NCI-H446 (cell line): ENCODE measurements around the gene SGK1.

Source experiments
- DNase-seq, 2 experiments: peaks; one replicate each; lab custom pipeline; 2025; lab: John Stamatoyannopoulos, UW

SGK1 gene

GRCh38 chr6:134169871-134170486 is 147.9 kb downstream of the SGK1 start:
- DNase-seq: no peak

DNA sequence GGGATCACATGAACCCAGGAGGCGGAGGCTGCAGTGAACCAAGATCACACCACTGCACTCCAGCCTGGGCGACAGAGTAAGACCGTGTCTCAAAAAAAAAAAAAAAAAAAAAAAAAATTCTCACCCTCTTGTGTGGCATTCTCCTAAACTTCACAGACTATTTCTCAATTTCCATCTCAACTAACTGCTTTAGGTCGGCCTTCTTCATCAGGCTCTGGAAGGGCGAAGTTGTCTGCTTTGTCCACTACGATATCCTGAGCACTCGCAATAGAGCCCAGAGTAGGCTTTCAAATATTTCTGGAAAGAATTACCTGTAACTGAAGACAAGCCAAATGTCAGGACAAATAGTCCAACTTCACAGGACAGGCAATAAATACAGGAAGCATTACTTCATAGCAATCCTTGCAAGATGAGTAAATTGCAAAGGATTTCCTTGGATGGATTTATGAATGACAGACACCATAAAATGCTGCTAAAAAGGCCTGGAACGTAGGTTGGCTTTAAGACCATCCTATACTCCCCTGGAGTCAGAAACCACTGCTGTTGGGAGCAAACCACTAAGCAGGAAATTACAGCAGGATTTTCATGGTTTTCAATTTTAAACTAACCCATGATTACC is 149.2 kb downstream of the SGK1 start:
- DNase-seq: no peak

GRCh38 chr6:134166511-134167261 is 151.2 kb downstream of the SGK1 start:
- no peak for DNase-seq

DNA sequence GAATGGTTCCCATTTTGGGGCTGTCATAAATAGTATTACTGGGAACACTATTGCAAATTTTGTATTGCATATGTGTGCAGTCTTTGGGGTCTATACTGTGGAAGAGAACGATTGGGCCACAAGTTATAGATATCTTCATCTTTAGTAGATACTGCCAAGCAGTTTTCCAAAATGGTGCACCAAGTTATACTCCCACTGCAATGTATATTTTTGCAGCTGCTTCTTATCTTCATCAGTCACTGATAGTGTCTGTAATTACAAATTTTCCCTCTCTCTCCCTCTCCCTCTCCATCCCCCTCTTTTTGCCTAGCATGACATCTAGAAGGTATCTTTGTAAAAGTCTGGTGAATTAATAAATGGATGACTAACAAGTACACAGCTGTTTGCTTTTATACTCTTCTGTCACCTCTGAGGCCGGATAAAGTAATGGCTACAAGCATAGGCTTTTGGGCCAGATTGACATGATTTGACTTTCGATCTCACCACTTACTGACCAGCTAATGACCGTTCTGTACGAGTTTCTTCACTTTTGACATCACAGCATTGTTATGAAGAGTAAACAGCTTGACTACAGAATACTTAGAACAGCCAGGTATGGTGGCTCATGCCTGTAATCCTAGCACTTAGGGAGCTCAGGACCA is 152.2 kb downstream of the SGK1 start:
- DNase-seq: no peak

DNA sequence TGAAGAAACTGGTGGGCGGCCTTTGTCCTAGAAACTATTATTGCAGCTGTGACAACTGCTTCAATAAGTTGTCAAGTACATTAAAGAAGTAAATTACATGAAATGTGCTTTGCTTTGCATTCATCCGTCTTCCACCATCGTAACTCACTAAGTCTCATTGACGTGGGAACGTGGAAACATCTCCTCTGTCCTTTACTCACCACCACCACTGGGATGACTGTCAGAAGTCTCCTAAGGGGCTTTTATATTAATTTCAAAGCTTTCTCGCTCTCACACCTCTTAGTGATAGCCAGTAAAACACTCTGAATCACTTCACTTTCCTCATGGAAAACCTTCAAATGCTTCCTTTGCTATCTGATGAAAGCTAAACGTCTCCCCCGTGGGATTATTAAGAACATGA is 153.6 kb downstream of the SGK1 start:
- DNase-seq: no peak

DNA sequence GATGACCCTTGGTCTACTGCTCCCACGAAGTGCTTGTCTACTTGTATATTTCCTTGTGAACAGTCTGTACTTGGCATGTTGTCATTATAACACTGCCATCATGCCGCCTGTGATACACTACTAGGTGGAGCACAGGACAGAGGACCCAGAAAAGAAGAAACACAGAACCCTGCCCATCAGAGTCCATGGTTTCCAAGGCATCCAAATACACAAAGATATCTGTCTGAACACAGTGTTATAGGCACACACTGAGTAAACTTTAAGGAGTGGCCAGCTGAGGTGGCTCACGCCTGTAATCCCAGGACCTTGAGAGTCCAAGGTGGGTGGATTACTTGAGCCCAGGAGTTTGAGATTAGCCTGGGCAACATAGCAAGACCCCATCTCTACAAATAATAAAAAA is 155.0 kb downstream of the SGK1 start:
- DNase-seq: no peak

- DNase-seq: no peak
Measured at GRCh38 chr6:134161041-134161440, 156.9 kb downstream of the SGK1 start.

- no peak for DNase-seq
Measured at GRCh38 chr6:134152767-134153485, 165.0 kb downstream of the SGK1 start.

DNA sequence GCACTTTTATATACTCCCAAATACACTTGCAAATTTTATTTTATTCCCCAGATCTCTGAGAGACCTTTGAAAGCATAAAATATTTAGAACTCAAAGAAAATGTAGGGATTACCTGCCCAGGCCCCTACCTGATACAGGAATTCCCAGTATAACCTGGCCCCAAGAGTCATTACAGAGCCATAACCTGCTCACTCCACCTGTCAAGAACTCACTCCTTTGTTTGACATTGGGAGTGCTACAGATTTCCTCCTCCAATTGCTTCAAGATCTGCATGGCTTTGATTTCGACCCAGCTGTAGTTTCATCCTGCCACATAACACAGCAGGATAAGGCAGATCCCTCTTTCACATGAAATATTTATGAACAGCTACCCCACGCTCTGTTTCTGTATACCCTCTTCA is 169.3 kb downstream of the SGK1 start:
- DNase-seq: no peak

DNA sequence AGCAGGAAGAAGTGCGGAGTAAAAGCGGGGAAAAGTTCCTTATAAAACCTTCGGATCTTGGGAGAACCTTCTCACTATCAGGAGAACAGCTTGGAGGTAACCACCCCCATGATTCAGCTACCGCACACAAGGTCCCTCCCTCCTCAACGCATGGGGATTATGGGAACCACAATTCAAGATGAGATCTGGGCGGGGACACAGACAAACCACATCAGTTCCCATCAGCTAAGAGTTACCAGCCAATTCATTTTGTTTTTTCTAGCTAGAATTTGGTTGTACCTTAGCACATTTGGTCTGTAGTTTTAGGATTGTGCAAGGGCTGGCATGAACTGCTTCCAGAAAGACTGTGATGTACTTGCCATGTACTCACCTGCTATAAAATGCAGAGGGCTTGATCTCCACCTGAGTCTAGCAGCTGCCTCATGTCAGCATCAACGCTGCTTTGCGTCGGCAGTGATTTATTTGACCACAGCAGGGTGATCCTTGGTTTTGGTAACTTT is 170.8 kb downstream of the SGK1 start:
- DNase-seq: no peak

DNA sequence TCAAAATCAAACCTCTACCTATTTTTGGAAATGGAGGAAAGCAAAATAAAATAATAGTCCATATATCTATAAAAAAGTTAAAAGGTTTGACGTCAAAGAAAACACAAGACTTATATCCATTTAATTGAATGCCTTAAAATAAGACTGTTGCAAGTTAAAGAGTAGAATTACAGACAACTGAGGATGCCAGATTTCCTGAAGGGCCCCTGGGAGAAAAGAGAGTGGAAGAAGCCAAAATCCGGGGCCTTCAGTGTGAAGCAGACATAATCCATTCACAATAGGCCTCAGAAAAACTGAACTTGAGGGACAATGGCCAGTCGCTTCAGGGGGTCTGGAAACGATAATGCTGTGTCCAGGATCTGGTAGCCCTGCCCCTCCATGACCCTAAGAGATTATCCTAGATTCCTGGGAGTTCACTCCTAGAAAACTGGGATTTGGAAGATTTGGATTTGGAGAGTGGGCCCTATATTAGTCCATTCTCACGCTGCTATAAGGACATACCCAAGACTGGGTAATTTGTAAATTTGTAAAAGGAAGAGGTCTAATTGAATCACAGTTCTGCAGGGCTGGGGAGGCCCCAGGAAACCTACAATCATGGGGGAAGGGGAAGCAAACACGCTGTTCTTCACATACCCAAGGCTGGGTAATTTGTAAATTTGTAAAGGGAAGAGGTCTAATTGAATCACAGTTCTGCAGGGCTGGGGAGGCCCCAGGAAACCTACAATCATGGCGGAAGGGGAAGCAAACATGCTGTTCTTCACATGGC is 171.5 kb downstream of the SGK1 start:
- DNase-seq: peak in 1 of 2 experiments; percentile 2

- DNase-seq: no peak
Measured at GRCh38 chr6:134145786-134146185, 172.1 kb downstream of the SGK1 start.

DNA sequence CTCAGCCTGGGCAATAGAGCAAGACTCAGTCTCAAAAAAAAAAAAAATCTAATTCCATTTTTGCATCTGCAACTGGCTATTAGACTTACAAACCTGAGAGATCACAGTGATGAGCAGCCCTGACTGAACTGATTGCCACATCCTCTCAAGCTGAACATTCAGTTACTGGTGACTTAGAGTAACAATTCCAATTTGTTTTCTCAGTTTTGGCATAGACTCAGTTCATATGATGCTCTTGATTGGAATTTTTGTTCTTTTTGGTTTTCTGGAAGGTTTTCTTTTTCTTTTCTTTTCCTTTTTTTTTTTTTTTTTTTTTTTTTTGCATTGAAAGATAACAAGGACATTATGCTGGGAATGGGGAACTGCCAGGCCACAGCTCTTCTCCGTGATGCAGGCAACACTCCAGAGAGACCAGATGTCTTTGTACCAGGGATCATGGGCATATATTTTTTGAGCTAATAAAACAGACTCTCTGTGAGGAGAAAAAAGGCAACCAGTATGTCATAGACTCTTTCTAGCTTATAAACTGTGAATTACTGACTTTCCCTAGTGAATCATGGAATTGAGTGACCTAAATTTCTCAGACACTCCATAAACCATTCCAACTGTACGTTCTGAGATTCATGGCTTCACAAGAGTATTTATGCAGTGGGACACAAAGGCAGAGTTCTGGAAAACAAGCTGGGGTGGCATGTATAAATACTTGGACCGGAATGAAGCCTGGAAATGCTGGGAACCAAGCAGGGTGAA is 179.5 kb downstream of the SGK1 start:
- peak in 1 of 2 experiments; percentile 10 for DNase-seq

DNA sequence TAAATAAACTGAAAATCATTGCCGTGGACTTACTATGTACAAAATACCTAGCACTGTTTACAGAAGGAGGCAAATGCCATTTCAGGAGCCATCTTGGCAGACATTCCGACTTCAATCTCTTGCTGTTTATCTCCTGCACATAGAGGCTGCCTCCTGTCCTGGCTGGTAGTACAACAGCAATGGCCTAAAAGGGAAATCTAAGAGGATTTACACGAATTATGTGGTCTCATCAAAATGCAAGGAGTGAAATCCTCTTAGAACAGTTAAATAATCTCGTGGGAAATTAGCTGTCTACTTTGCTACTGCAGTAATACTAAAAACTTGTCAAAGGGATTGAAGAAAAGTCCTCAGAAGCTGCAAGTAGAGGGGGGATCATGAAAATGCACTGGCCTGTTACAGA is 183.3 kb downstream of the SGK1 start:
- DNase-seq: no peak

- no peak for DNase-seq
Measured at GRCh38 chr6:134132494-134133141, 185.3 kb downstream of the SGK1 start.

GRCh38 chr6:134131530-134132139 is 186.3 kb downstream of the SGK1 start:
- no peak for DNase-seq

DNA sequence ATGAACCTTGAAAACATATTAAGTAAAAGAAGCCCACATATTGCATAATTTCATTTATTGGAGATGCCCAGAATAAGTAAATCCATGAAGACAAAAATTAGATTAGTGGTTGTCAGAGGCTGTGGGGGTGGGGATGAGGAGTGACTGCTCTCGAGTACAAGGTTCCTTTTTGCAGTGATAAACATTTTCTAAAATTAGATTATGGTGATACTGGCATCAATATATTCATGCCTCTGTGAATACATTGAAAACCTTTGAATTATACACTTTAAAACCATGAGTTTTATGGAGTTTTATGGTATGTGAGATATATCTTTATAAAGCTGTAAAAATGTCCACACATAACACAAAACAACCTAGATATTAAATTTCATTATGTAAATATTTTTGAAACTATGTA is 189.8 kb downstream of the SGK1 start:
- no peak for DNase-seq

GRCh38 chr6:134123666-134124208 is 194.2 kb downstream of the SGK1 start:
- peak; percentile 28 to 46 for DNase-seq

DNA sequence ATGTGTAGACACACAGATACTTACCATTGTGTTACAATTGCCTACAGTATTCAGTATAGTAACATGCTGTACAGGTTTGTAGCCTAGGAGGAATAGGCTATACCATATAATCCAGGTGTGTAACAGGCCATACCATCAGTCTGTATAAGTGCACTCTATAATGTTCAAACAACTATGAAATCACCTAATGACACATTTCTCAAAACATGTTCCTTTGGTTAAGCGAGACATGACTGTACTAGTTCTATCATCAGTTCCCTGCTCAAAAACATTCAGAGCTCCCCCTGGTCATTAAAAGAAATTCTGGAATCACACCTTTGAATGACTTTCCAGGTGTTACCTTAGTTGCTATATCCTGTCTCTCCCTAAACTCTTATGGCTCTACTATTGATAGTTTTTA is 195.1 kb downstream of the SGK1 start:
- no peak for DNase-seq
